Suprapubic skin (tissue), 4 donors: Measurements from ENCODE around the gene BMS1. TPM values are rescaled to one million over a fixed set of nuclear protein-coding genes. Genes with fewer than 3 reads are reported as not detected.
"Not testable (repeated sequence)": the region's sequence is repeated elsewhere in the genome, so short reads cannot be mapped to it uniquely, and the experiment has no call there.

Experiments
- DNase-seq, 2 donors: peaks; one replicate each; pipeline ENCODE4 v3.0.0-alpha.2; 2019; ENCODE audit warnings: low spot score in 2 of 2
- H3K27ac ChIP-seq: fragments of 200-600 bp; sonication (generic); one replicate; pipeline ENCODE4 v1.5.1; 2019
- H3K27me3 ChIP-seq: fragments of 200-600 bp; sonication (generic); one replicate; pipeline ENCODE4 v1.5.1; 2019
- H3K36me3 ChIP-seq: fragments of 200-600 bp; sonication (generic); one replicate; pipeline ENCODE4 v1.5.1; 2019
- H3K4me1 ChIP-seq: fragments of 200-600 bp; sonication (generic); one replicate; pipeline ENCODE4 v1.5.1; 2019
- H3K4me3 ChIP-seq: fragments of 200-600 bp; sonication (generic); one replicate; pipeline ENCODE4 v1.5.1; 2019; ENCODE audit warnings: mild to moderate bottlenecking
- H3K9me3 ChIP-seq: fragments of 200-600 bp; sonication (generic); one replicate; pipeline ENCODE4 v1.5.1; 2019
- CTCF ChIP-seq, 2 donors: fragments of 200-600 bp in 1 of 2; fragments of 450-650 bp in 1 of 2; sonication (generic) in 1 of 2; IDR thresholded peaks; one replicate each; pipeline ENCODE4 v1.5.1; 2016 to 2019; ENCODE audit warnings: antibody characterized with exemption in 2 of 2, mild to moderate bottlenecking in 1 of 2, moderate library complexity in 1 of 2
- EP300 ChIP-seq: sonication (generic); formaldehyde crosslinking; IDR thresholded peaks from one replicate; pipeline ENCODE4 v1.6.1; 2017; ENCODE audit warnings: antibody characterized with exemption
- POLR2A ChIP-seq, 2 donors: fragments of 450-650 bp; IDR thresholded peaks; one replicate each; pipeline ENCODE4 v1.6.1; 2017; ENCODE audit warnings: antibody characterized with exemption in 2 of 2, mild to moderate bottlenecking in 2 of 2, moderate library complexity in 2 of 2
- POLR2AphosphoS5 ChIP-seq, 3 donors: sonication (generic); formaldehyde crosslinking; IDR thresholded peaks; one replicate each; pipeline ENCODE4 v1.6.1; 2017; ENCODE audit warnings: antibody characterized with exemption in 3 of 3
- WGBS: methylation state at CpG from one replicate; pipeline ENCODE4 v1.1.5; 2018; 5-methylcytosine and 5-hydroxymethylcytosine counted together
- total RNA-seq, 4 donors: library from RNA; depleted of rRNA; stranded (reverse); fragments of >200 nt; gene quantifications; one replicate each; pipeline ENCODE4 v1.1.0, GENCODE V29; 2016

BMS1 gene
- total RNA-seq, 4 donors from 2014 or later, result 15.8 to 20.4 (median 17.4) TPM

GRCh38 chr10:42816912-42817311, 34.3 kb downstream of the BMS1 start:
- WGBS, result 73% methylated on average over 2 of the region's 2 CpGs
- no peak overlapping the region for H3K4me3 ChIP-seq
- DNase-seq, result no peak
- H3K9me3 ChIP-seq, result no peaks in the 10 kb centered on the region
- no peak overlapping the region for H3K27ac ChIP-seq
- H3K27me3 ChIP-seq, result no peaks in the 10 kb centered on the region
- H3K36me3 ChIP-seq, result peaks cover 56% of the 10 kb centered on the region
- TF ChIP-seq CTCF (IDR thresholded peaks at IDR 0.05), result no peak
- no peak for TF ChIP-seq POLR2A (IDR thresholded peaks at IDR 0.05)
- no peak for TF ChIP-seq POLR2AphosphoS5 (IDR thresholded peaks at IDR 0.05)
- TF ChIP-seq EP300, result no peak
- H3K4me1 ChIP-seq, result no peaks in the 10 kb centered on the region

- peaks cover 54% of the 10 kb centered on the region for H3K36me3 ChIP-seq
- WGBS, result 87% methylated on average over 3 of the region's 3 CpGs
- H3K9me3 ChIP-seq, H3K4me1 ChIP-seq, H3K27me3 ChIP-seq, DNase-seq, H3K4me3 ChIP-seq, H3K27ac ChIP-seq: not testable (repeated sequence)
These were observed 34.8 kb downstream of the BMS1 start for GRCh38 chr10:42817417-42817816.

GRCh38 chr10:42826759-42827158, 44.2 kb downstream of the BMS1 start:
- H3K9me3 ChIP-seq, H3K4me1 ChIP-seq, H3K4me3 ChIP-seq, DNase-seq, H3K27me3 ChIP-seq, H3K27ac ChIP-seq: not testable (repeated sequence)
- H3K36me3 ChIP-seq, result peaks cover 73% of the 10 kb centered on the region
- WGBS, result 77% methylated on average over 5 of the region's 6 CpGs

- DNase-seq, result no peak
- WGBS, result 69% methylated on average over 6 of the region's 6 CpGs
- Histone ChIP-seq H3K4me3 (no peak overlapping the region), H3K4me1 (no peaks in the 10 kb centered on the region), H3K27me3 (no peaks in the 10 kb centered on the region), H3K9me3 (no peaks in the 10 kb centered on the region), H3K27ac (no peak overlapping the region), H3K36me3 (peaks cover 77% of the 10 kb centered on the region)
- TF ChIP-seq EP300 (no peak), POLR2A (IDR thresholded peaks at IDR 0.05) (no peak), POLR2AphosphoS5 (IDR thresholded peaks at IDR 0.05) (no peak), CTCF (IDR thresholded peaks at IDR 0.05) (no peak)
These were observed 44.6 kb downstream of the BMS1 start for GRCh38 chr10:42827201-42827600.

- peaks cover 66% of the 10 kb centered on the region for H3K36me3 ChIP-seq
- H3K9me3 ChIP-seq, H3K27ac ChIP-seq, H3K27me3 ChIP-seq, DNase-seq, H3K4me1 ChIP-seq, H3K4me3 ChIP-seq: not testable (repeated sequence)
- WGBS, result 76% methylated on average over 4 of the region's 4 CpGs
These were observed 45.8 kb downstream of the BMS1 start for GRCh38 chr10:42828391-42828790.

- TF ChIP-seq POLR2A (IDR thresholded peaks at IDR 0.05) (no peak), CTCF (IDR thresholded peaks at IDR 0.05) (no peak), POLR2AphosphoS5 (IDR thresholded peaks at IDR 0.05) (no peak), EP300 (no peak)
- Histone ChIP-seq H3K4me3 (no peak overlapping the region), H3K4me1 (no peaks in the 10 kb centered on the region), H3K9me3 (no peaks in the 10 kb centered on the region), H3K27me3 (no peaks in the 10 kb centered on the region), H3K27ac (no peak overlapping the region), H3K36me3 (peaks cover 48% of the 10 kb centered on the region)
- no peak for DNase-seq
- 68% methylated on average over 7 of the region's 7 CpGs for WGBS
These were observed 47.6 kb downstream of the BMS1 start for GRCh38 chr10:42830237-42830636.

GRCh38 chr10:42836096-42836495, 53.5 kb downstream of the BMS1 start:
- Histone ChIP-seq H3K4me3 (no peak overlapping the region), H3K9me3 (no peaks in the 10 kb centered on the region), H3K27ac (no peak overlapping the region), H3K36me3 (peaks cover 13% of the 10 kb centered on the region), H3K4me1 (peaks cover 8% of the 10 kb centered on the region), H3K27me3 (peaks cover 24% of the 10 kb centered on the region)
- DNase-seq, result no peak
- WGBS, result 62% methylated on average over 14 of the region's 14 CpGs
- TF ChIP-seq POLR2A (IDR thresholded peaks at IDR 0.05) (no peak), CTCF (IDR thresholded peaks at IDR 0.05) (no peak), POLR2AphosphoS5 (IDR thresholded peaks at IDR 0.05) (no peak), EP300 (no peak)
